Measurements from ENCODE around the gene LFNG. TPM values are rescaled to one million over a fixed set of nuclear protein-coding genes. Genes with fewer than 3 reads are reported as not detected.

LFNG gene
- total RNA-seq, 1 experiment from 2014 or later: 21.3 TPM

GRCh38 chr7:2525658-2526630, 6.4 kb downstream of the LFNG start:
- H3K9me3 ChIP-seq (ENCODE audit: insufficient read depth, low read depth): no peaks in the 10 kb centered on the region
- H3K27ac ChIP-seq: no peak overlapping the region
- ChIA-PET CTCF (no interaction called here), POLR2A (ENCODE audit: unreplicated experiment) (no interaction called here)
- no peak for DNase-seq
- BruUV-seq (replicated peaks): no TSS peak
- H3K9me2 ChIP-seq (ENCODE audit: insufficient read depth): no peaks in the 10 kb centered on the region
- no peaks in the 10 kb centered on the region for H3K27me3 ChIP-seq (ENCODE audit: insufficient read depth, low read depth)
- no peak overlapping the region for H3K4me3 ChIP-seq
- peaks cover 69% of the 10 kb centered on the region for H3F3A ChIP-seq (ENCODE audit: insufficient read depth, low read depth)
- no peak for TF ChIP-seq CTCF (conservative IDR thresholded peaks at IDR 0.05)
- TF ChIP-seq EZH2 (IDR thresholded peaks at IDR 0.05; ENCODE audit: low read depth): no peak
- no peaks in the 10 kb centered on the region for H4K20me1 ChIP-seq (ENCODE audit: insufficient read depth)
- H3K79me2 ChIP-seq (ENCODE audit: low read depth): peaks cover 9% of the 10 kb centered on the region; the same call in 1 of the 2 replicates
- H3K36me3 ChIP-seq (ENCODE audit: low read depth): no peaks in the 10 kb centered on the region
- H3K4me2 ChIP-seq: no peak overlapping the region
- intact Hi-C loops (cut with micrococcal nuclease; ENCODE audit: unreplicated experiment): loop anchor here (2.0 to 10.0 kb wide), 3 partner anchors 125 to 991 kb away; partner anchors contain the start of gene MAFK
- peaks cover 97% of the 10 kb centered on the region for H3K4me1 ChIP-seq (replicated peaks; ENCODE audit: insufficient read depth)
- no peak overlapping the region for H2AFZ ChIP-seq

DNA sequence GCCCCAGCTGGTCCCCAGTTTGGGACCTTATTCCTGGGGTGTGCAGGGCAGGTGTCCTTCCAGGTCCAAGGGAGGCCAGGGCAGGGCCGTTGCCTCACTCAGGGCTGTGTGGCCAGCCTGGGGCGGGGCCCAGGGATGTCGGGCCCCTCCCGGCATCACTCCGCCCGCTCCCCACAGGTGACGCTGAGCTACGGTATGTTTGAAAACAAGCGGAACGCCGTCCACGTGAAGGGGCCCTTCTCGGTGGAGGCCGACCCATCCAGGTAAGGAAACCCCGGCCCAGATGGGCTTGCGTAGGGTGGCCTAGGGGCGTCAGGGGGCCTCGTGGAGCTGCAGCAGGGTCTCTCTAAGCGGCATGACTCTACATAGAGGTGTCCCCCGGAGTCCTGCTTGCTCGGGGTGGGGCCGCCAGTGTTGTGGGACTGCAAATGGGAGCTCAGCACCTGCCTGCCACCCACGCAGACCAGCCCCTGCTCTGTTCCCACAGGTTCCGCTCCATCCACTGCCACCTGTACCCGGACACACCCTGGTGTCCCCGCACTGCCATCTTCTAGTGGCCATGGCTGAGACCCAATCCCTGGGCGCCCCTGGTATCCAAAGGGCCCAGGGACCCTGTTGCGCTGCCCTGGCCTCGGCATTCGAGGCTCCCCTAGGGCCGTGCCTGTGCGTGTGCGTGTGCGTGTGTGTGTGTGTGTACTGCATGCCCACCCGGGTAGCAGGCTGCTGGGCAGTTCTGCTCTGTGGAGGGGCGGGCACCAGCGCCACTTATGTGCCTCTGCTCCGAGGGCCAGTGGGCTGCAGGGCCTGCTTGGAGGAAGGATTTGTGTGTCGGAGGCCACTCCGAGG, 7.3 kb downstream of the LFNG start:
- Histone ChIP-seq H3K4me3 (no peak overlapping the region), H3K9me2 (ENCODE audit: insufficient read depth) (no peaks in the 10 kb centered on the region), H3K36me3 (ENCODE audit: low read depth) (no peaks in the 10 kb centered on the region), H3K79me2 (ENCODE audit: low read depth) (peaks cover 2% of the 10 kb centered on the region; the same call in 1 of the 2 replicates), H3K4me1 (replicated peaks; ENCODE audit: insufficient read depth) (peaks cover 92% of the 10 kb centered on the region), H2AFZ (no peak overlapping the region), H4K20me1 (ENCODE audit: insufficient read depth) (no peaks in the 10 kb centered on the region), H3K9me3 (ENCODE audit: insufficient read depth, low read depth) (no peaks in the 10 kb centered on the region), H3K27ac (no peak overlapping the region), H3K27me3 (ENCODE audit: insufficient read depth, low read depth) (no peaks in the 10 kb centered on the region), H3K4me2 (peak overlapping the region; percentile 74; the same call in 1 of the 2 replicates), H3F3A (ENCODE audit: insufficient read depth, low read depth) (peaks cover 65% of the 10 kb centered on the region)
- no TSS peak for BruUV-seq (replicated peaks)
- CTCF ChIA-PET: interaction anchor here (0.5 to 0.7 kb wide), 2 partner anchors 17 to 39 kb away, joined by 3 read pairs; no protein-coding TSS in a partner anchor
- TF ChIP-seq CTCF (conservative IDR thresholded peaks at IDR 0.05) (no peak), EZH2 (IDR thresholded peaks at IDR 0.05; ENCODE audit: low read depth) (no peak)
- DNase-seq: no peak
- intact Hi-C loops (cut with micrococcal nuclease; ENCODE audit: unreplicated experiment): loop anchor here (10.0 kb wide), 2 partner anchors 302 to 992 kb away; partner anchors contain the start of gene MAFK
- POLR2A ChIA-PET (ENCODE audit: unreplicated experiment): interaction anchor here (0.5 to 0.8 kb wide), 2 partner anchors 93 to 1017 kb away, joined by 3 to 5 read pairs; no protein-coding TSS in a partner anchor
